Activated T-cell treated with anti-CD3 and anti-CD28 coated beads for 48 hours (primary cell): ENCODE results near the gene ALPP.
A peak's percentile ranks its signal among the peaks of the same experiment; 100 is the strongest.
"Not testable (repeated sequence)": the region's sequence is repeated elsewhere in the genome, so short reads cannot be mapped to it uniquely, and the experiment has no call there.

Source experiments
- DNase-seq: peaks from one replicate; pipeline ENCODE4 v3.0.0-alpha.2; 2020; ENCODE audit warnings: low read depth

The ALPP gene

GRCh38 chr2:232406556-232407310, 28.2 kb downstream of the ALPP start, which contains the start of gene ALPG:
Gene ALPG, plus strand, starts transcription at chr2:232406844. Its CDS starts 51 bp downstream, at chr2:232406895.
- no peak for DNase-seq

GRCh38 chr2:232407428-232408150, 29.0 kb downstream of the ALPP start:
- not testable (repeated sequence) for DNase-seq

- not testable (repeated sequence) for DNase-seq
Observed at GRCh38 chr2:232408269-232408668, 29.7 kb downstream of the ALPP start.

GRCh38 chr2:232409617-232410016, 31.1 kb downstream of the ALPP start:
- not testable (repeated sequence) for DNase-seq

- no peak for DNase-seq
Observed at GRCh38 chr2:232410238-232410900, 31.8 kb downstream of the ALPP start.

GRCh38 chr2:232411901-232412629, 33.5 kb downstream of the ALPP start:
- no peak for DNase-seq

- DNase-seq: no peak
Observed at GRCh38 chr2:232412986-232413385, 34.4 kb downstream of the ALPP start.

GRCh38 chr2:232415138-232415690, 36.7 kb downstream of the ALPP start:
- DNase-seq: no peak

- DNase-seq: no peak
Observed at GRCh38 chr2:232415736-232416520, 37.4 kb downstream of the ALPP start.

- DNase-seq: no peak
Observed at GRCh38 chr2:232416521-232417470, 38.2 kb downstream of the ALPP start.

GRCh38 chr2:232417489-232417888, 38.9 kb downstream of the ALPP start:
- DNase-seq: no peak

- no peak for DNase-seq
Observed at GRCh38 chr2:232418056-232418455, 39.5 kb downstream of the ALPP start.

GRCh38 chr2:232418466-232419244, 40.1 kb downstream of the ALPP start:
- DNase-seq: peak; percentile 27

GRCh38 chr2:232419245-232420072, 40.9 kb downstream of the ALPP start:
- DNase-seq: no peak

- DNase-seq: no peak
Observed at GRCh38 chr2:232420073-232420454, 41.5 kb downstream of the ALPP start.

- peak; percentile 25 for DNase-seq
Observed at GRCh38 chr2:232420463-232421188, 42.1 kb downstream of the ALPP start.

- no peak for DNase-seq
Observed at GRCh38 chr2:232421189-232421785, 42.7 kb downstream of the ALPP start.
